Measurements from ENCODE around the gene SH3GL2. TPM values are rescaled to one million over a fixed set of nuclear protein-coding genes. Genes with fewer than 3 reads are reported as not detected.

Gene SH3GL2
- total and polyA plus RNA-seq, 11 donors = 1.3 to 20.9 (median 5.0) TPM

DNA sequence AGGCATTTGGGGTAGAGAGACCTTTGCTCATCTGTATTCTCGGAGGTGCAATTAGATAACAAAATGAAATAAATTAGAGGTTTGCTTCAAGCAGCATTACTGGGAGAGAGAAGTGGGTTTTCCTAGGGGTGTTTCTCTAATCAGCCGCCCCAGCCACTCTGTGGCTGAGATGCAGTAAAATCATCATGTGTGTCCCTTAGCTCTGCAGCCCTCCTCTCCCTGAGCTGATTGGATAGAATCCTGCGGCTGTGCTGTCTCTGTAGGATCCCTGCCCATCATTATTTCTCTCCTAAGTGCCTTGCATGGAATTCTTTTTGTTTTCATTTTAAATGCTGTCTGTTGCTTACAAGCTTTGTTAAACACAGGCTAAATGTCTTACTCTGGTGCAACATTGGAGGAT, 171.4 kb downstream of the SH3GL2 start:
- DNase-seq = no peak
- no peaks in the 10 kb centered on the region for H3K4me1 ChIP-seq
- WGBS, 4 donors = 59 to 76% (median 67%) methylated on average over 3 of the region's 3 CpGs
- no peak for TF ChIP-seq POLR2A (IDR thresholded peaks at IDR 0.05)
- TF ChIP-seq, protein P1, sequence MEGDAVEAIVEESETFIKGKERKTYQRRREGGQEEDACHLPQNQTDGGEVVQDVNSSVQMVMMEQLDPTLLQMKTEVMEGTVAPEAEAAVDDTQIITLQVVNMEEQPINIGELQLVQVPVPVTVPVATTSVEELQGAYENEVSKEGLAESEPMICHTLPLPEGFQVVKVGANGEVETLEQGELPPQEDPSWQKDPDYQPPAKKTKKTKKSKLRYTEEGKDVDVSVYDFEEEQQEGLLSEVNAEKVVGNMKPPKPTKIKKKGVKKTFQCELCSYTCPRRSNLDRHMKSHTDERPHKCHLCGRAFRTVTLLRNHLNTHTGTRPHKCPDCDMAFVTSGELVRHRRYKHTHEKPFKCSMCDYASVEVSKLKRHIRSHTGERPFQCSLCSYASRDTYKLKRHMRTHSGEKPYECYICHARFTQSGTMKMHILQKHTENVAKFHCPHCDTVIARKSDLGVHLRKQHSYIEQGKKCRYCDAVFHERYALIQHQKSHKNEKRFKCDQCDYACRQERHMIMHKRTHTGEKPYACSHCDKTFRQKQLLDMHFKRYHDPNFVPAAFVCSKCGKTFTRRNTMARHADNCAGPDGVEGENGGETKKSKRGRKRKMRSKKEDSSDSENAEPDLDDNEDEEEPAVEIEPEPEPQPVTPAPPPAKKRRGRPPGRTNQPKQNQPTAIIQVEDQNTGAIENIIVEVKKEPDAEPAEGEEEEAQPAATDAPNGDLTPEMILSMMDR (IDR thresholded peaks at IDR 0.05) = no peak
- no peak overlapping the region for H3K4me3 ChIP-seq
- no peaks in the 10 kb centered on the region for H3K36me3 ChIP-seq
- no peak overlapping the region for H3K27ac ChIP-seq
- no peak for ATAC-seq
- no peaks in the 10 kb centered on the region for H3K27me3 ChIP-seq
- intact Hi-C loops (cut with DNase I) = loop anchor here in 1 of 10 donors (10.0 kb wide), 1 partner anchor 85 kb away; no protein-coding TSS in a partner anchor
- H3K9me3 ChIP-seq = peaks cover 0 to 9% (median 0%) of the 10 kb centered on the region in 12 donors

DNA sequence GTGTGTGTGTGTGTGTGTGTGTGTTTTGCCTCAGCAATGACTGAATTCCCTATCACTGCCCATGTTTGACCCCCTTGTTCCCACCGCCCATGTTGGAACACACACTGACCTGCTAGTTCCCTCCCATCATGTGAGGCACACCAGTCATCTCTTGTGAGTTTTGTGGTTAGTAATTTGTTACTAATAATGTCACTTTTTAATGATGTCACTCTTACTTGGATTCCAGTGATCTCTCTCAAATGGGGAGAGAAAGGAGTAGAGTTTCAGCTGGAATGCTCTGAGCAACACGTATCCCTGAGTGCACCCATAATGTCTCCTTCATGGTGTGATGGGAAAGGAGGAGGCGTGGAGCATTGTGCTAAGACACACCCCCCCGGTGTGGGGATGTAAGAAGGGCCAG, 172.6 kb downstream of the SH3GL2 start:
- DNase-seq (no peak), ATAC-seq (no peak)
- TF ChIP-seq, protein P1 (IDR thresholded peaks at IDR 0.05) = no peak
- no peak for TF ChIP-seq POLR2A (IDR thresholded peaks at IDR 0.05)
- Histone ChIP-seq H3K9me3 (peaks cover 0 to 9% (median 0%) of the 10 kb centered on the region in 12 donors), H3K27me3 (no peaks in the 10 kb centered on the region), H3K4me1 (no peaks in the 10 kb centered on the region), H3K27ac (no peak overlapping the region), H3K4me3 (no peak overlapping the region), H3K36me3 (no peaks in the 10 kb centered on the region)
- WGBS, 4 donors = 62 to 73% (median 70%) methylated on average over 4 of the region's 4 CpGs
- intact Hi-C loops (cut with DNase I) = loop anchor here in 1 of 10 donors (10.0 kb wide), 1 partner anchor 87 kb away; no protein-coding TSS in a partner anchor

DNA sequence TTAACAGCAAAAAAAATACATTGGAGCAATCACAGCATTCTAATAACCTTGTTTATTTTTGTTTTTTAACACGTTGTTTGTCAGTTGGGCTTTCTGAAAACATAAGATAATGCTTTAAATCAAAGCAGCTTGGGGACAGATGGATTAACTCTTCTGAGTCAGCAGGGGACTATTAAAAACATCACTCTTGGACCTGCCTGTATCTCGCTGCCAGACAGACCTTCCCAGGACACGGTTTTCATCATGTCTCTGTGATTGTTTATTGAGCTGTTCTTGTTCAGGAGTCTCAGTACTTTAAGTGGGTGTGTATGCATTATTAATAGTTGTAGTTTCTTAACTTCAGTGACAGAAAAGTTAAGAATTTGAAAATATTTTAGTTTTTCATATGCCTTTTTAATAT, 173.2 kb downstream of the SH3GL2 start:
- Histone ChIP-seq H3K27me3 (no peaks in the 10 kb centered on the region), H3K27ac (no peak overlapping the region), H3K4me1 (no peaks in the 10 kb centered on the region), H3K9me3 (peaks cover 0 to 9% (median 0%) of the 10 kb centered on the region in 12 donors), H3K4me3 (no peak overlapping the region), H3K36me3 (no peaks in the 10 kb centered on the region)
- no peak for TF ChIP-seq POLR2A (IDR thresholded peaks at IDR 0.05)
- TF ChIP-seq, protein P1 (IDR thresholded peaks at IDR 0.05) = no peak
- intact Hi-C loops (cut with DNase I) = loop anchor here in 1 of 10 donors (10.0 kb wide), 1 partner anchor 87 kb away; no protein-coding TSS in a partner anchor
- WGBS, 4 donors = 31 to 52% (median 50%) methylated on average over 3 of the region's 3 CpGs
- no peak for DNase-seq
- no peak for ATAC-seq

DNA sequence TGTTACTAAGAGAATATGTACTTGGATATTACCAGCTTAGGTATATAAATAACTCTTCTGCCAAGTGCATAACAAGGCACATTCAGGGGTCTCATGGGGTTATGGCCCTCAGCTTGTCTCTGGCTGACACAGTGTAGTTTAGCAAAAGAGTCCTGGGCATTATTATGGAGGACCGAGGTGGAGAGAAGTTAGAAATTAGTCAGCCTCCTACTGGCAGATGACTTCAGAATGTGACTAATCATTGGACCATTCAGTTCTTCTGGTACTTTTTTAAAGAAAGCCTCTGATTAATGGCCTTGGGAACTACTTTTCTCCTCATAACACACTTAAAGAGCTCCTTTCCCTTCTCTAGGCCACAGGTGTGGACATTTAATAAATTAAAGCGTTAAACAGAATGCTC, 178.9 kb downstream of the SH3GL2 start:
- intact Hi-C loops (cut with DNase I) = loop anchor here in 1 of 10 donors (10.0 kb wide), 1 partner anchor 93 kb away; no protein-coding TSS in a partner anchor
- WGBS, 4 donors = 87 to 92% (median 89%) methylated on average over 2 of the region's 2 CpGs

More for the DNA sequence above, 178.9 kb downstream of the SH3GL2 start:
- Histone ChIP-seq H3K27ac (no peak overlapping the region), H3K9me3 (peaks cover 0 to 9% (median 0%) of the 10 kb centered on the region in 12 donors), H3K36me3 (no peaks in the 10 kb centered on the region), H3K27me3 (no peaks in the 10 kb centered on the region), H3K4me1 (no peaks in the 10 kb centered on the region), H3K4me3 (no peak overlapping the region)
- ATAC-seq (no peak), DNase-seq (no peak)
- TF ChIP-seq, protein P1 (IDR thresholded peaks at IDR 0.05) = no peak
- TF ChIP-seq POLR2A (IDR thresholded peaks at IDR 0.05) = no peak

Measured in heart left ventricle (tissue), 16 donors.